ENCODE results near the gene ATXN7.

DNA sequence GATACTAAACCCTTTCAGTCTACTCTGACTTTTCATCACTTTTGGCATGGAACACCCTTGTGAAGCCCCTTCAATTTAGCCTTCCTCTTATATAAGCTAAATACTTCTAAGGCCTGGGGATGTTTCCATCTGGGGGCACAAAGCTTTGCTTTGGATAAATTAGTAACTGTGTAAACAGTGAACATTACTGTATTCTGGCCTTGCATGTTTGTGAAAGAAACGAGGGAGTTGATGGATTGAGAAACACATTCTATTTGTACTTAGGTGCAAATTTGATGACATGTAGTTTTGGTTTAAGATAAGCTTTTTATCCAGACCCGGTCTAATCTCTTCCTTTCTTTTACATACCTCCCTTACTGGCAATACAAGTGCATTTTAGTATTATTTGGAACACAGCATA lies 139.9 kb downstream of the ATXN7 start:
- TF ChIP-seq EZH2phosphoT487 (IDR thresholded peaks at IDR 0.05; ENCODE audit: borderline replicate concordance, low read depth, low read length), result no peak
- TF ChIP-seq CTCF (conservative IDR thresholded peaks at IDR 0.05; ENCODE audit: low read length), result no peak

All from OCI-LY7 (cell line).